HepG2 (cell line): ENCODE measurements around the gene GABBR2.

ENCODE experiments used
- ATAD3A ChIP-seq: sonication (generic); formaldehyde crosslinking; IDR thresholded peaks from 2 replicates; pipeline ENCODE4 v1.4.0; 2020; ENCODE audit warnings: missing genetic modification reagents
- CTCF ChIP-seq: sonication (generic); formaldehyde crosslinking; IDR thresholded peaks from 2 replicates; pipeline ENCODE4 v1.5.0; 2020; ENCODE audit warnings: mild to moderate bottlenecking, missing genetic modification reagents, moderate library complexity
- EZH2 ChIP-seq: conservative IDR thresholded peaks from 2 replicates; pipeline ENCODE4 v1.6.1; 2012; ENCODE audit warnings: mild to moderate bottlenecking, low read depth, low read length, moderate library complexity
- KDM4B ChIP-seq: sonication (generic); formaldehyde crosslinking; IDR thresholded peaks from 2 replicates; pipeline ENCODE4 v1.4.0; 2020; ENCODE audit warnings: missing genetic modification reagents
- RNF2 ChIP-seq: fragments of 450-650 bp; conservative IDR thresholded peaks from 2 replicates; pipeline ENCODE4 v1.6.1; 2016; ENCODE audit warnings: low read depth
- SP1 ChIP-seq, 2 experiments: fragments of 450-650 bp in 1 of 2; sonication (generic) in 1 of 2; formaldehyde crosslinking in 1 of 2; IDR thresholded peaks; 2 replicates each; pipeline versions ENCODE4 v1.4.0 to v1.6.1; 2016 to 2020; ENCODE audit warnings: missing genetic modification reagents in 1 of 2
- ZFP41 ChIP-seq: sonication (generic); formaldehyde crosslinking; IDR thresholded peaks from 2 replicates; pipeline ENCODE4 v1.4.0; 2020; ENCODE audit warnings: mild to moderate bottlenecking, missing genetic modification reagents, borderline replicate concordance
- ZNF12 ChIP-seq: sonication (generic); formaldehyde crosslinking; IDR thresholded peaks from 2 replicates; pipeline ENCODE4 v1.5.0; 2020; ENCODE audit warnings: missing genetic modification reagents

- TF ChIP-seq CTCF (CRISPR knock-in tag), result no peak
- TF ChIP-seq SP1 (IDR thresholded peaks at IDR 0.05), result no peak
- TF ChIP-seq SP1 (CRISPR knock-in tag; IDR thresholded peaks at IDR 0.05), result no peak
- TF ChIP-seq EZH2, result no peak
- no peak for TF ChIP-seq RNF2
- no peak for TF ChIP-seq ZNF12 (CRISPR knock-in tag)
- no peak for TF ChIP-seq ATAD3A (CRISPR knock-in tag)
- TF ChIP-seq KDM4B (CRISPR knock-in tag), result no peak
- TF ChIP-seq ZFP41 (CRISPR knock-in tag), result no peak
Observed at GRCh38 chr9:98430535-98431292, 278.0 kb downstream of the GABBR2 start.
